Activated CD8-positive, alpha-beta memory T cell treated with anti-CD3 and anti-CD28 coated beads, Interleukin-2, amount 50 U/mL, for 4 hours (primary cell): ENCODE measurements around the gene IFRD1.

ENCODE experiments used
- DNase-seq: peaks from one replicate; pipeline ENCODE4 v3.0.0-alpha.2; 2020

The IFRD1 gene

GRCh38 chr7:112523871-112524270, 73.6 kb downstream of the IFRD1 start:
- no peak for DNase-seq
